Hepatocyte (in vitro differentiated cells): ENCODE results near the gene KIAA0040. TPM values are rescaled to one million over a fixed set of nuclear protein-coding genes. Genes with fewer than 3 reads are reported as not detected.

Source experiments
- DNase-seq: peaks from one replicate; pipeline ENCODE4 v3.0.0-alpha.2; 2016; ENCODE audit warnings: low spot score
- H2AFZ ChIP-seq: fragments of 200-600 bp; sonication (generic); 2 replicates; pipeline ENCODE4 v1.6.0; 2016; ENCODE audit warnings: antibody characterized with exemption, mild to moderate bottlenecking
- H3K27ac ChIP-seq: fragments of 200-600 bp; sonication (generic); 2 replicates; pipeline ENCODE4 v1.5.1; 2016; ENCODE audit warnings: mild to moderate bottlenecking
- H3K27me3 ChIP-seq: fragments of 200-600 bp; sonication (generic); 2 replicates; pipeline ENCODE4 v1.6.1; 2016
- H3K36me3 ChIP-seq: fragments of 200-600 bp; sonication (generic); replicated peaks from 2 replicates; pipeline ENCODE4 v1.5.1; 2016; ENCODE audit warnings: low read depth; ENCODE audit not compliant: insufficient read depth
- H3K4me1 ChIP-seq: fragments of 200-600 bp; sonication (generic); 2 replicates; pipeline ENCODE4 v1.5.1; 2016; ENCODE audit warnings: mild to moderate bottlenecking, moderate library complexity; ENCODE audit not compliant: insufficient read depth
- H3K4me2 ChIP-seq: fragments of 200-600 bp; sonication (generic); 2 replicates; pipeline ENCODE4 v1.6.0; 2016
- H3K4me3 ChIP-seq: fragments of 200-600 bp; sonication (generic); 2 replicates; pipeline ENCODE4 v1.5.1; 2016; ENCODE audit warnings: mild to moderate bottlenecking
- H3K79me2 ChIP-seq: fragments of 200-600 bp; sonication (generic); 2 replicates; pipeline ENCODE4 v1.6.0; 2017; ENCODE audit warnings: mild to moderate bottlenecking
- H3K9me2 ChIP-seq: fragments of 200-600 bp; sonication (generic); replicated peaks from 2 replicates; pipeline ENCODE4 v1.6.0; 2017; ENCODE audit warnings: mild to moderate bottlenecking; ENCODE audit not compliant: insufficient read depth
- H3K9me3 ChIP-seq: fragments of 200-600 bp; sonication (generic); 2 replicates; pipeline ENCODE4 v1.5.1; 2016; ENCODE audit warnings: low read depth, mild to moderate bottlenecking
- H4K20me1 ChIP-seq: fragments of 200-600 bp; sonication (generic); 2 replicates; pipeline ENCODE4 v1.6.0; 2016; ENCODE audit warnings: mild to moderate bottlenecking; ENCODE audit not compliant: insufficient read depth, poor library complexity, severe bottlenecking
- CTCF ChIP-seq: fragments of 200-600 bp; sonication (generic); IDR thresholded peaks from 2 replicates; pipeline ENCODE4 v1.5.1; 2016; ENCODE audit warnings: antibody characterized with exemption, mild to moderate bottlenecking; ENCODE audit not compliant: poor library complexity
- EZH2 ChIP-seq: fragments of 200-600 bp; sonication (generic); IDR thresholded peaks from 2 replicates; pipeline ENCODE4 v1.6.1; 2016; ENCODE audit warnings: antibody characterized with exemption, mild to moderate bottlenecking, borderline replicate concordance
- EZH2phosphoT487 ChIP-seq: fragments of 200-600 bp; sonication (generic); IDR thresholded peaks from one replicate; pipeline ENCODE4 v1.6.1; 2018; ENCODE audit warnings: antibody characterized with exemption, mild to moderate bottlenecking, low read depth, moderate library complexity; ENCODE audit not compliant: unreplicated experiment, severe bottlenecking
- WGBS: methylation state at CpG from one replicate; pipeline ENCODE4 v1.1.6; 2016; ENCODE audit warnings: low lambda C conversion rate; ENCODE audit errors: missing lambda C conversion rate; 5-methylcytosine and 5-hydroxymethylcytosine counted together
- polyA plus RNA-seq: library from polyadenylated mRNA; unstranded; fragments of >200 nt; fragmentation: Nextera tagmentation; extraction: Ambion mirVana; gene quantifications from 2 replicates; pipeline ENCODE4 v1.2.1, GENCODE V29; 2016
- total RNA-seq: library from RNA; depleted of rRNA; stranded (reverse); fragments of >200 nt; gene quantifications from 2 replicates; pipeline ENCODE4 v1.2.3, GENCODE V29; 2014

The KIAA0040 gene
- total and polyA plus RNA-seq, 2 experiments from 2014 or later = 4.5 to 8.1 TPM

GRCh38 chr1:175232335-175232734 is 39.8 kb upstream of the KIAA0040 start:
- Histone ChIP-seq H3K27me3 (no peaks in the 10 kb centered on the region), H3K79me2 (no peaks in the 10 kb centered on the region), H3K9me2 (no peaks in the 10 kb centered on the region), H3K4me3 (no peak overlapping the region), H3K4me1 (no peaks in the 10 kb centered on the region), H3K36me3 (no peaks in the 10 kb centered on the region), H3K4me2 (no peak overlapping the region), H3K9me3 (no peaks in the 10 kb centered on the region), H3K27ac (no peak overlapping the region), H2AFZ (no peak overlapping the region), H4K20me1 (no peaks in the 10 kb centered on the region)
- no peak for DNase-seq
- 82% methylated on average over 2 of the region's 2 CpGs for WGBS
- TF ChIP-seq CTCF = no peak

- Histone ChIP-seq H4K20me1 (no peaks in the 10 kb centered on the region), H3K9me2 (no peaks in the 10 kb centered on the region), H3K27me3 (no peaks in the 10 kb centered on the region), H3K4me3 (no peak overlapping the region), H3K4me1 (peaks cover 7% of the 10 kb centered on the region), H2AFZ (no peak overlapping the region), H3K9me3 (no peaks in the 10 kb centered on the region), H3K79me2 (no peaks in the 10 kb centered on the region), H3K36me3 (no peaks in the 10 kb centered on the region), H3K4me2 (no peak overlapping the region), H3K27ac (no peak overlapping the region)
- DNase-seq = no peak
- 90% methylated on average over 1 of the region's 1 CpG for WGBS
- TF ChIP-seq EZH2 = no peak
- TF ChIP-seq CTCF = no peak
- TF ChIP-seq EZH2phosphoT487 = no peak
These were observed 33.2 kb upstream of the KIAA0040 start for GRCh38 chr1:175225805-175226129.

- Histone ChIP-seq H3K27ac (no peak overlapping the region), H3K79me2 (no peaks in the 10 kb centered on the region), H3K27me3 (no peaks in the 10 kb centered on the region), H3K9me3 (no peaks in the 10 kb centered on the region), H3K4me3 (no peak overlapping the region), H3K4me1 (peaks cover 18% of the 10 kb centered on the region), H3K4me2 (no peak overlapping the region), H3K36me3 (no peaks in the 10 kb centered on the region), H4K20me1 (no peaks in the 10 kb centered on the region), H3K9me2 (no peaks in the 10 kb centered on the region), H2AFZ (no peak overlapping the region)
- 91% methylated on average over 10 of the region's 10 CpGs for WGBS
- DNase-seq = no peak
- TF ChIP-seq CTCF (no peak), EZH2 (no peak), EZH2phosphoT487 (no peak)
These were observed 29.8 kb upstream of the KIAA0040 start for GRCh38 chr1:175222296-175222938.
